ENCODE measurements around the gene RTN4IP1.

The RTN4IP1 gene

GRCh38 chr6:106522562-106523250 lies 106.6 kb downstream of the RTN4IP1 start:
- H3K4me3 ChIP-seq (ENCODE audit: low read depth, low read length), result no peak overlapping the region
- DNase-seq, result no peak

More at GRCh38 chr6:106522562-106523250, 106.6 kb downstream of the RTN4IP1 start:
- no peak overlapping the region for H3K27ac ChIP-seq
- H3K27me3 ChIP-seq (ENCODE audit: insufficient read depth, low read depth, severe bottlenecking), result no peaks in the 10 kb centered on the region
- no peaks in the 10 kb centered on the region for H3K9me3 ChIP-seq (ENCODE audit: severe bottlenecking)
- H3K36me3 ChIP-seq, result no peaks in the 10 kb centered on the region
- no peak for TF ChIP-seq CTCF (IDR thresholded peaks at IDR 0.05; ENCODE audit: low read depth, low read length)
